Mucosa of descending colon (tissue), 3 donors: ENCODE measurements around the gene TRDN. TPM values are rescaled to one million over a fixed set of nuclear protein-coding genes. Genes with fewer than 3 reads are reported as not detected.
"Not testable (repeated sequence)": the region's sequence is repeated elsewhere in the genome, so short reads cannot be mapped to it uniquely, and the experiment has no call there.

Source experiments
- ATAC-seq: fragments of 200-7000 bp; cut with Tn5 transposase; one replicate; pipeline ENCODE4 v1.9.1; 2020; ENCODE audit warnings: mild to moderate bottlenecking, moderate library complexity
- DNase-seq, 3 donors: peaks; one replicate each; pipeline ENCODE4 v3.0.0-alpha.2; 2020
- H3K36me3 ChIP-seq: fragments of 200-600 bp; one replicate; pipeline ENCODE4 v1.8.0; 2021; ENCODE audit warnings: low read depth, mild to moderate bottlenecking
- H3K4me1 ChIP-seq: fragments of 200-600 bp; one replicate; pipeline ENCODE4 v1.8.0; 2021; ENCODE audit warnings: low read depth, mild to moderate bottlenecking
- H3K4me3 ChIP-seq: fragments of 200-600 bp; one replicate; pipeline ENCODE4 v1.8.0; 2021; ENCODE audit warnings: mild to moderate bottlenecking
- H3K9me3 ChIP-seq: fragments of 200-600 bp; one replicate; pipeline ENCODE4 v1.8.0; 2021; ENCODE audit warnings: mild to moderate bottlenecking
- CTCF ChIP-seq: fragments of 200-600 bp; IDR thresholded peaks from one replicate; pipeline ENCODE4 v1.8.0; 2022; ENCODE audit warnings: antibody characterized with exemption, mild to moderate bottlenecking
- intact Hi-C, 2 donors: fragments of 100-400 bp; cut with DNase I in 1 of 2; cut with micrococcal nuclease in 1 of 2; formaldehyde crosslinking; loops; one replicate each; pipeline versions ENCODE4 v1.11.0 to v1.11.1; 2022; cut with DNase I, micrococcal nuclease
- total RNA-seq, 3 donors: library from RNA; stranded (reverse); fragmentation: NEBNext Ultra II Directional in 2 of 3; extraction: Animal tissue kit (Norgen Biotek cat#: 25700) in 2 of 3; gene quantifications; one replicate each; pipeline versions ENCODE4 v1.2.1 to v1.2.4, GENCODE V29; 2021 to 2023
- donor health status: DM: no; HTN: no; CAD: no; lungs with moderate emphysema.
- donor health status: DM: no; HTN: no; CAD: no.
- donor health status: DM: no; HTN: yes; CAD: no.

Gene TRDN
- total RNA-seq, 3 donors from 2014 or later, result 0.12 to 0.51 TPM; not detected in 1

GRCh38 chr6:123562264-123562663, 74.5 kb downstream of the TRDN start:
- no peak for TF ChIP-seq CTCF
- intact Hi-C loops, result no loop called here
- DNase-seq, result no peak
- ATAC-seq, result no peak
- Histone ChIP-seq H3K4me3 (no peak overlapping the region), H3K9me3 (no peaks in the 10 kb centered on the region), H3K36me3 (no peaks in the 10 kb centered on the region), H3K4me1 (no peaks in the 10 kb centered on the region)

- ATAC-seq, H3K4me1 ChIP-seq, H3K4me3 ChIP-seq, intact Hi-C loops, H3K36me3 ChIP-seq, H3K9me3 ChIP-seq, DNase-seq: not testable (repeated sequence)
Measured at GRCh38 chr6:123559816-123560215, 76.9 kb downstream of the TRDN start.

GRCh38 chr6:123557474-123557873, 79.3 kb downstream of the TRDN start:
- DNase-seq, H3K4me1 ChIP-seq, H3K4me3 ChIP-seq, H3K9me3 ChIP-seq, ATAC-seq, H3K36me3 ChIP-seq, intact Hi-C loops: not testable (repeated sequence)

- TF ChIP-seq CTCF, result no peak
- ATAC-seq, result no peak
- intact Hi-C loops, result no loop called here
Measured at GRCh38 chr6:123551939-123552707, 84.6 kb downstream of the TRDN start.

GRCh38 chr6:123550052-123550617, 86.6 kb downstream of the TRDN start:
- H3K4me1 ChIP-seq, result no peaks in the 10 kb centered on the region
- no peaks in the 10 kb centered on the region for H3K9me3 ChIP-seq
- no peaks in the 10 kb centered on the region for H3K36me3 ChIP-seq
- no peak overlapping the region for H3K4me3 ChIP-seq
- no peak for TF ChIP-seq CTCF
- no peak for ATAC-seq
- no peak for DNase-seq
- intact Hi-C loops, result no loop called here

More at GRCh38 chr6:123551939-123552707, 84.6 kb downstream of the TRDN start:
- H3K36me3 ChIP-seq, result no peaks in the 10 kb centered on the region
- no peaks in the 10 kb centered on the region for H3K9me3 ChIP-seq
- no peaks in the 10 kb centered on the region for H3K4me1 ChIP-seq
- no peak for DNase-seq
- H3K4me3 ChIP-seq, result no peak overlapping the region

- H3K4me1 ChIP-seq, result no peaks in the 10 kb centered on the region
- no peaks in the 10 kb centered on the region for H3K9me3 ChIP-seq
- no peak for DNase-seq
- ATAC-seq, result no peak
- intact Hi-C loops, result no loop called here
- no peak for TF ChIP-seq CTCF
- no peak overlapping the region for H3K4me3 ChIP-seq
- H3K36me3 ChIP-seq, result no peaks in the 10 kb centered on the region
Measured at GRCh38 chr6:123549476-123549875, 87.3 kb downstream of the TRDN start.
